Amniotic stem cell (primary cell): ENCODE data around the gene ZNF554.

Source experiments
- DNase-seq: peaks from one replicate; lab custom pipeline; 2025; lab: John Stamatoyannopoulos, UW

Gene ZNF554

DNA sequence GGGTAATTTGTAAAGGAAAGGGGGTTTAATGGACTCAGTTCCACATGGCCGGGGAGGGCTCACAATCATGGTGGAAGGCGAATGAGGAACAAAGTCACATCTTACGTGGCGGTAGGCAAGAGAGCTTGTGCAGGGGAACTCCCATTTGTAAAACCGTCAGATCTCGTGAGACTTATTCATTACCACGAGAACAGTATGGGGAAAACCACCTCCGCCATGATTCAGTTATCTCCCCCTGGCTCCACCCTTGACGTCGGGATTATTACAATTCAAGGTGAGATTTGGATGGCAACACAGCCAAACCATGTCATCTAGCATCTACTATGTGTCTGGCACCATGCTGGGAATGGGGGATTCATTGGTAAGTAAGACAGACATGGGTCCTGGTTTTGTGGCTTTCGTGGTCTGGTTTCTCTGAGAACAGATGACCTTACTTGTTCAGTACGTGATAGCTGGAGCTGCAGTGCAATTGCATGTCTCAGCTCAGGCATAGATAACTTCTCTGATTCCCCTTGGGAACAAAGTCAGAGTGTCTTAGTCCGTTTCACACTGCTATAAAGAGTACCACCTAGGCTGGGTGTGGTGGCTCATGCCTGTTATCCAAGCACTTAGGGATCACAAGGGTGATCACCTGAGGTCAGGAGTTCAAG lies 8.3 kb downstream of the ZNF554 start:
- DNase-seq = no peak

DNA sequence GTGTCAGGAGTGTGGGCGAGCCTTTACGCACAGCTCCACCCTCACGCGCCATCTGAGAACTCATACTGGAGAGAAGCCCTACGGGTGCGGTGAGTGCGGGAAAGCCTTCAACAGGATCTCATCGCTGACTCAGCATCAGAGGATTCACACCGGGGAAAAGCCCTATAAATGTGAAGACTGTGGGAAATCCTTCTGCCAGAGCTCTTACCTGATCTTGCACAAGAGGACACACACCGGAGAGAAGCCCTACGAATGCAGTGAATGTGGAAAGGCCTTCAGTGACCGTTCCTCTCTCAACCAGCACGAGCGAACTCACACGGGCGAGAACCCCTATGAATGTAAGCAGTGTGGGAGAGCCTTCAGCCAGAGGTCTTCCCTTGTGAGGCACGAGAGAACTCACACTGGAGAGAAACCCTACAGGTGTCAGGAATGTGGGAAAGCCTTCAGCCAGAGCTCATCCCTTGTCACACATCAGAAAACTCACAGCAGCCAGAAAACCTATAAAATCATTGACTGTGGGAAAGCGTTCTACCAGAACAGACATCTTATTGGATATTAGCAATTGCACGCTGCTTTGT lies 14.7 kb downstream of the ZNF554 start:
- no peak for DNase-seq

GRCh38 chr19:2837430-2837829 lies 17.8 kb downstream of the ZNF554 start:
- DNase-seq = no peak

DNA sequence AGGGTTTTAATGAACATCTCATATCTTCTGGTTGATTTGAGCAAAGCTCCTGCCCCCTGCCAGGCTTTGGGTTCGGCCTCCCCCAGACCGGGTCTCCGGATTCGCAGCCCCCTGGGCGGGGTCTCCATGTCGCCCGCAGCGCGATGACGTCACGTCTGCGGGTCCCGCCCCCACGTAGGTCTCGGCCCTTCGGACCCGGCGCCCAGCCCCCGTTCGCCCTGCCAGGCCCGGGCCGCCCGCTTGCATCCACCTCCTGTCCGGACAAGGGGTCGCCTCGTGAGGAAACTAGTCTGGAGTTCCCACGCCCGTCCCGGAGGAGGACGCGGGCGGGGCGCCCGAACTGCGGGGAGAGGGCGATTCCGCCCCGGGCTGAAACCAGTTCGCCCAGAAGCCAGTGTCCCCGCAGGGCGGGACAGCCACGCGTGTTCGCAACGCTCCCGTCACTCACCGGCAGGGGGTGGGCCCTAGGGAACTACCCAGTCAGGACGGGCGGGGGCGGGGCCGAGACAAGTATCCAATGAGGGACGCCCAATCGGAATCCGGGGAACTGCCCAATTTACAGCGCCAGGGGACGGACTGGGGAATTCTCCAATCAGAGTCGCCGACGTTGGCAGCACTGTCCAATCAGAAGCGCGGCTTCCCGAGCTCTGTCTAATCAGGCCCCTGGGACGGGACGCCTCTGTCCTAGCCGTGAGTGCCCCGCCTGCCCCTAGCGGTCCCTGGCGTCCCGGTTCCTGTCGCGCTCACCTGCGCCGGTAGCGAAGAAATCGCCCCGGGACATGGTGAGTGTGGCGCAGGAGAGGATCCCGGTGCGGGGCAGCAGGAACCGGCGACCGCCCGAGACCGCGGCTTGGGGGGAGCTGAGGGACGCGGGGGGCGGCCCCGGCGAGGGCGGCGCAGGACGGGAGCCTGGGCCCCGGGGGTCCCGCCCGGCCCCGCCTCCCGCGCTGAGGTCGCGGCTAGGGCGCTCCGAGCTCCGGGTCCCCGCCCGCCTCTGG lies 21.4 kb downstream of the ZNF554 start, which contains the start of gene ZNF555:
Gene ZNF555 (plus strand): TSS at position 682 of the 998 bp plus-strand sequence. CDS start 98 bp downstream, at position 780.
- DNase-seq = peak; percentile 99

DNA sequence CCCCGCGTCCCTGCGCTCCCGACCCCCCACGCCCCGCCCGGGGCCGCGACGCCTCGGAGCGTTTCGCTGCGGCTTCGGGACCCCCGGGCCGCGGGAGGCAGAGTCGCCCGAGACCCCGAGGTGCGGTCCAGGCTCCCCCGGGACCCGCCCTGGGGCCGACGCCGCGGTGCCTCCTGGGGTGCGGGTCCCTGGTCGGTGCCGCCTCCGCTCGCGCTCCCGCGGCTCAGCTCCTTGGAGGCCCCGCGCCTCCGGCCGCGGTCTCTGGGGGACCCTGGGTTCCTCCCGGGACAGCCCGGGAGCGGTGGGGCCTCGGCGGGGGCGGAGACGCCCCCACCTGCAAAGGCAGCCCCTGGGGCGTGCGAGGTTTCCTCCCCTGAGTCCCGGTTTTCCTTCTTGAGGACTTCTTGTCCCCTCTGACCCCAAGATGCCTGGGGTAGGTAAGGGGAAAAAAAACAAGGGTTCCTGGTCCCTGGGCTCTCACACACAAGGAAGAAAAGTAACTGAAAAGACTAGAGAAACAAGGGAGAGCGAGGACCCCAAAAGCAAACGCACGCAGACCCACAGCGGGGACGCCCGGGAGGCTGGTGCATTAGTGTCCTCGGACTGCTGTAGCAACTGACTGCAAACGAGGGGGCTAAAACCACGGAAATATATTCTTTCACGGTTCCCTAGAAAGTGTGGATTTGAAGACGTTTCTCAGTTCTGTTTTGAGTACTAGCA lies 22.3 kb downstream of the ZNF554 start:
- DNase-seq = no peak

DNA sequence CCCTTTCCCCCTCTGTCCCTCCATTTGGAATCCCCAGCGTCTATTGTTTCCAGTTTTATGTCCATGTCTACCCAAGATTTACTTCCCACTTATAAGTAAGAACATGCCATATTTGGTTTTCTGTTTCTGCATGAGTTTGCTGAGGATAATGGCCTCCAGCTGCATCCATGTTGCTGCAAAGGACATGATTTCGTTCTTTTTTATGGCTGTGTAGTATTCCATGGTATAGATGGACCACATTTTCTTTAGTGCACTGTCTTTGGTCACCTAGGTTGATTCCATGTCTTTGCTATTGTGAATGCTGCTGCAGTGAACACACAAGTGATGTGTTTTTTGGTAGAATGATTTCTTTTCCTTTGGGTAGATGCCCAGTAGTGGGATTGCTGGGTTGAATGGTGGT lies 25.4 kb downstream of the ZNF554 start:
- DNase-seq = no peak

DNA sequence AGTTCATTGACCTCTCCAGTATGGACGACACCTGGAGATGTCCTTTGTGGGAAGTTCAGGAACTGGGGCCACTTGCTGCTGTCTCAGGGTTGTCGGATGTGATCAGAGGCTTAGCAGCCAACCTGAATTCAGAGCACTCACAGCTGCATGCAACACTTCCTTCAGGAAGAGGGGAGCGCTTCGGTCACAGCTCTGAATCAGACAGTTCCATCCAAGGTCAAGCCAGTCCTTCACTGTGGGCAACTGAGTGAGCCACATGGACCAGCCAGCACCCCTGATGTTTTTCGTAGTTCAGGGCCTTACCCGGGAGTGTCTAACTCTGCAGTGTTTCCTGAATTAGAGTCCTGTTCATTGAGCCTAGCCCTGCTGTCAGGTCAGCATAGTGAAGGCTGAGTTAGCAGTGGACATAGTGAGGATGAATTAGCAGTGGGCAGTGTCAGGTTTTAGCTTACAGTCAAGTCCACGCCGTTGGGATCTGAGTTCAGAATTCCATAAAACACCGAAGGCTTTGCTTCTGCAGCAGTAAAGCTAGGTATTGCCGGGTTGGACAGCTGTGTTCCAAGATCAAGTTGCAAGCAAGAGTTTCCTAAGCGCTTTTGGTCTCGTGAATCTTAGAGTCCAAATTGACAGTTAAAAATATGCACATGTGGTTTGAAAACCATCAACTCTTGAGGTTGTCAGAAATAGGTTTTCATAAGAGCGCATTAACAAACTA lies 26.7 kb downstream of the ZNF554 start:
- no peak for DNase-seq

GRCh38 chr19:2847507-2847906 lies 27.8 kb downstream of the ZNF554 start:
- no peak for DNase-seq

GRCh38 chr19:2848616-2849015 lies 28.9 kb downstream of the ZNF554 start:
- DNase-seq = no peak

DNA sequence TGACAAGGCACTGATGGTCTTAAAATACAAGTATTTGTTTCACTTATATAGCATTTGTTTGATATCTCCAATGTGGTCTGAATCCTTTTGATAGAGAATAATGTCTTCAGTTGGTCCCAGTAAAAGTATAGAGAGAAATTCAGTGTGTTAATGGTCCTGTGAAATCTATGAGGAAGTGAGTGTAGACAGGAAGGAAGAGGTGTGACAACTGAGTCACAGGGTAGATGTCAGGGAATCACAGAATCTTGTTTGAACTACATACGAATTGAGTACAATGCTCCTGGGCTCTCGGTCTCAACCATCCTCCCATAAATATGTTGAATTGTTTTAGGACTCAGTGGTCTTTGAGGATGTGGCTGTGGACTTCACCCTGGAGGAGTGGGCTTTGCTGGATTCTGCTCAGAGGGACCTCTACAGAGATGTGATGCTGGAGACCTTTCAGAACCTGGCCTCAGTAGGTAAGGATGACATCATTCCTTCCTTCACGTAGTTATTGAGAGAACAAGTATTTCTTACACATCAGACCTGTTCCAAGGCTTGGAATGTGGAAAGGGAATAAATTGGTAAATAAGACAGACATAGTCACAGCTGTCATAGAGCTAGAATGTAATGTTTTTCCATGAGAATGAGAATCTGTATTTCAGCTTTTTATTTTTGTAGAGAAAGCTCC lies 30.7 kb downstream of the ZNF554 start:
- no peak for DNase-seq

DNA sequence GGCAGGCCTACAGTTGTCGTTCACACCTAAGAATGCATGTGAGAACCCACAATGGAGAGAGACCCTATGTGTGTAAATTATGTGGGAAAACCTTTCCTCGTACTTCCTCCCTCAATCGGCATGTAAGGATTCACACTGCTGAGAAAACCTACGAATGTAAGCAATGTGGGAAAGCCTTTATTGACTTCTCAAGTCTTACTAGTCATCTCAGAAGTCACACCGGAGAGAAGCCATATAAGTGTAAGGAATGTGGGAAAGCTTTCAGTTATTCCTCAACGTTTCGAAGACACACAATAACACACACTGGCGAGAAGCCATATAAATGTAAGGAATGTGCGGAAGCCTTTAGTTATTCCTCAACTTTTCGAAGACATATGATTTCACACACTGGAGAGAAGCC lies 32.9 kb downstream of the ZNF554 start:
- DNase-seq = no peak

GRCh38 chr19:2853015-2853606 lies 33.4 kb downstream of the ZNF554 start:
- DNase-seq = no peak

- no peak for DNase-seq
Measured at GRCh38 chr19:2854849-2855248, 35.2 kb downstream of the ZNF554 start.

DNA sequence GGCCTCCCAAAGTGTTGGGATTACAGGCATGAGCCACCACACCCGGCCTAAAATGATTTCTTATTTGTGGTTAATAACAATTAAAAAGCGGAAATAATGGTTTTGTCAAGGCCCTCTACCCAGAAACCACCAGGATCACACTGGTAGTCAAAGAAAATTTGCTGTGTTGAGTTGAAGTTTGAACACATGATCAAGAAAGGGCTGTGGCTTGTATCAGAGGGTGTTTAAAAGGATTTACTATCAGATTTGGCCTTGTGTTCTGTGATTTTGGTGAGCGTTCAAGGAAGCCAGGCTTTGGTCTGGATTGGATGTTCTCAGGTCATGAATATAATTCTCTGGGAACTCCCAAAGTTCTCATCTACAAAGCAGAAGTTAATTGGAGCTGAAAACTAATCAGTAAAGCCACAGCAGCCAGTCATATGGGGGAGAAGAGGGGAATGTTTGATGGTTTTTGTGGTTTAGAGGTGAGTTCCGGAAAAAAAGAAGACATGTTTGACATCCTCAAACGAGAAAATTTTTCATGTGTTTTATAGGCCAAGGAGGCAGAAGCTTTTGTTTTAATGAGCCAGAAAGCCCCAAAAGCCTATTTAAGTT lies 36.9 kb downstream of the ZNF554 start:
- no peak for DNase-seq

GRCh38 chr19:2858864-2859263 lies 39.2 kb downstream of the ZNF554 start:
- DNase-seq = no peak

- DNase-seq = no peak
Measured at GRCh38 chr19:2863816-2864215, 44.1 kb downstream of the ZNF554 start.

DNA sequence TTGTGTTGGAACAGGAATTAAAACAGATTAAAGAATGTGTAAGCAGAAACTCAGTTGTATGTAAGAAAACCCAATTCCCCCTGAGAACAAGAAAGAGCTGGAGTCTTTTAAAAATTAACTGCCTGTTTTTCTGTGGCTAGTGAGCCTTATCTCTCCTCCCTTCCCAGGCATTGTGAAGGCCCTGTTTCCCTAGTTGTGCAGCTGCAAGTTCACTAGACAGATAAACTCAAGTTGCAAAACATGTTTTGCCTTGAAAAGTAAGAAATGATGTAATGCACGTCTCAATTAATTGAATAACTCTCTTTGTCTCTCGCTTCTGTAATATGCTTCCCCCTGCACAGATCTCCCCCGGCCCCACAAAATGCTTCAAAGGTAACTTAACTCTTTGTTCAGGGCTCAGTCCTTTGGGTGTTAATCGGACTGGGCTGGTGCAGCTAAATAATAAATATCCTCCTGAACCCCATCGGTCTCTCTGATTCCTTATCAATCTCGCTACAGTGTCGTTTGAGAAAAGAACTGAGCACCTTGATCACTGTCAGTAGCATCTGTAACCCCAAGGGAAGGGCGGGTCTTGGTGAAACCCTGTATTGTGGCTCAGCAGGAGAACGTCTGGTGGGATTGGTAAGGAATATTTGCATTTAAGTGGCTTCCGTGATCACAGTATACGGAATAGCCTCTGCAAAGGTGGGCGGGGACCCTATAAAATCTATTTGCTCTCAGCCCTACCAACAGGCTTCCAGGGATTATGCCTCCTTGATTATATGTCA lies 45.8 kb downstream of the ZNF554 start:
- no peak for DNase-seq

- DNase-seq = no peak
Measured at GRCh38 chr19:2866495-2867024, 46.9 kb downstream of the ZNF554 start.
